Neuron (in vitro differentiated cells): ENCODE data around the gene MZT2A.
"Not testable (repeated sequence)": the region's sequence is repeated elsewhere in the genome, so short reads cannot be mapped to it uniquely, and the experiment has no call there.

Experiments
- H2AFZ ChIP-seq: one replicate; pipeline ENCODE4 v1.6.1; 2013; ENCODE audit warnings: low read depth, mild to moderate bottlenecking, inconsistent platforms, low read length, moderate library complexity
- H3K27me3 ChIP-seq: one replicate; pipeline ENCODE4 v1.6.1; 2013; ENCODE audit warnings: low read length; ENCODE audit not compliant: insufficient read depth
- H3K36me3 ChIP-seq: one replicate; pipeline ENCODE4 v1.6.1; 2013; ENCODE audit warnings: low read length; ENCODE audit not compliant: insufficient read depth
- H3K4me1 ChIP-seq: one replicate; pipeline ENCODE4 v1.6.1; 2013; ENCODE audit warnings: low read length; ENCODE audit not compliant: insufficient read depth
- H3K4me3 ChIP-seq: 2 replicates; pipeline ENCODE4 v1.5.1; 2013; ENCODE audit warnings: mild to moderate bottlenecking, low read length, moderate library complexity
- H3K9me3 ChIP-seq: one replicate; pipeline ENCODE4 v1.6.1; 2013; ENCODE audit warnings: low read length

MZT2A gene

DNA sequence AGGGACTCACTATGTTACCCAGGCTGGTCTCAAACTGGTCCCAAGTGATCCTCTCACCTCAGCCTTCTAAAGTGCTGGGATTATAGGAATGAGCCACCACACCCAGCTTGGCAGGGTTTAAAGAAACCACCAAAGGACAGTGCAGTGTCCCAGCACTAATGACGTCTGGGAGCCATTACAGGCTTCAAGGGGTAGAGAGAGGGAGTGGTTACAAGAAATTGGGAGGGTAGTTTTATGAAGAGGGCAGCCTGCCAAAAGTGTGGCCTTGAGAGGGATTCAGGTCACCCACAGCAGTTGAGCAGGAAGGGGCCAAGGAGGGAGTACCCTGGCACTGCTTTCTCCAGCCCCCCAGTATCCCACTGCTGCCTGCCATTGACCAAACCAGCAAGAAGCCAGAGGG is 15.0 kb downstream of the MZT2A start:
- not testable (repeated sequence) for H3K36me3 ChIP-seq, H3K4me3 ChIP-seq, H3K27me3 ChIP-seq, H3K4me1 ChIP-seq, H2AFZ ChIP-seq, H3K9me3 ChIP-seq

DNA sequence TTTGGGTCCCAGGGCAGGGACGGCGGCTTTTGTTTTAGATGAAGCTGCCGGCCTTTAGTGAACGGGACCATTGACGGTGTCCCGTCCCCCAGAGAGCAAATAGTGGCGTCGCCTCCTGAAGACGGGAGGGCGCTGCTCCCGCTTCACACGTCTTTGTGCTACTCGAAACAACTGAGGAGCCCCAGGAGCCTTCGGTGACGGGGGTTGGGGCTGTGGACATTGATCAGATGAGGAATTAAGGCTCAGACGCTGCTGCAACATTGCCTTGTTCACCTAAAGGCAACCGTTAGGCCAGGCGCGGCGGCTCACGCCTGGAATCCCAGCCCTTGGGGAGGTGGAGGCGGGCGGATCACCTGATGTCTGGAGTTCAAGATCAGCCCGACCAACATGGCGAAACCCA is 15.8 kb downstream of the MZT2A start:
- not testable (repeated sequence) for H3K9me3 ChIP-seq, H3K27me3 ChIP-seq, H2AFZ ChIP-seq, H3K36me3 ChIP-seq, H3K4me1 ChIP-seq, H3K4me3 ChIP-seq

DNA sequence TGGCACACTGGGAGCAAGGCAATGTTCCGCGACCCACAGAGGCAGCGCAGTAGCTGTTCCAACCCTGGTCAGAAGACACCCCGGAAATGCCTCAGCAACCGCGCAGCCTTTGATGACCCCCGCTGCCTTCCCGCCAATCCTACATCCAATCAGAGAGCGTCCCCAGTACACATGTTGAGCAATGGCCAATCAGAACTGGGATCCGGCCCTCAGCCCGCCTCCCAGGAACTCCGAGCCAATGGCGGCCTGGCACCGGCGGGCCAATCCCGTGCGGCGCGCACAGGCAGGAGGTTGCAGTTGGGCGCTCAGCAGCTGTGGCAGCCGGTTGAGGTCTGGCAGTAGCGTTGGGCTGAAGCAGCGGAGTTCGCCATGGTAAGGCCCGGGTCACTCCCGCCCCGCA is 16.4 kb downstream of the MZT2A start, which contains the start of gene TUBA3D:
Gene TUBA3D, plus strand, starts transcription at position 289 of the 400 bp plus-strand sequence. Its CDS starts 81 bp downstream, at position 370.
- Histone ChIP-seq H3K36me3 (no peaks in the 10 kb centered on the region), H3K27me3 (no peaks in the 10 kb centered on the region), H3K4me3 (no peak within 1 kb of the TSS), H3K4me1 (no peaks in the 10 kb centered on the region), H3K9me3 (peaks cover 2% of the 10 kb centered on the region), H2AFZ (no peak within 1 kb of the TSS)

DNA sequence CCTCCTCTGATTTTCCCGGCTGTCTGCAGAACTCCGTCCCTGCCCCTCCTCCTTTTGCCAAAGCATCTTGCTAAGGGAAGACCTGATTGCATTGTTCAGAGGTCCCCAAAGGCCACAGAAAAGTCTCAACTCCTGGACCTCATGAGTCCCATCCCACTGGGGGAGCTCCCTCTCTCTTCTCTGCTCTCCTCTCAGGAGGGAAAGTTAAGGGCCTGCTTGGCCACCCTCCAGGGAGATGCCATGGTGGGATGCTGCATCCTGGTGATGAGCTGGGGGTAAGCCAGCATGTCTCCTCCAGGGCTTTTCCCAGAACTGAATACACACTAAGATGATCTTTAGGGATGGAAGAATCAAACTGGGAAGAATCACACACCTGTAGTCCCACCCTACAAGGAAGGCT is 18.9 kb downstream of the MZT2A start:
- H3K9me3 ChIP-seq, H3K27me3 ChIP-seq, H3K36me3 ChIP-seq, H3K4me1 ChIP-seq, H3K4me3 ChIP-seq, H2AFZ ChIP-seq: not testable (repeated sequence)

DNA sequence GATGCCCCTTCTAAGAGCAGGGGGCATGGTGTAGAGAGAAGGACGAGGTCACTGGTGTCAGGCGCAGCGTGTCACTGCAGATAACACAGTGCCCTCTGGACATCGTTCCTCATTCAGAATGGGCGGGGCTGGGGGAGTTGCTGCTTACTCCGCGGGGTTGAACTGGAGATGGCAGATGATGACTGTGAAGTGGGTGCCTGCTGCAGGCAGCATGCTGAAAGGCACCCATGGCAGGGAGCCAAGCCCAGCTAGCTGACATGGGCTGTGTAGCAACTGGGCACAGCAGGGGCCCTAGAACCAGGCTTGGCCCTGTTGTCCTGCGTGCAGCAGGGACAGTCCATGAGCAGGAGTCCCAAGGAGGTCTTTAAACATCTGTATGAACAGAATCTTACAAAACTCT is 20.6 kb downstream of the MZT2A start:
- H3K4me1 ChIP-seq, H3K36me3 ChIP-seq, H2AFZ ChIP-seq, H3K4me3 ChIP-seq, H3K27me3 ChIP-seq, H3K9me3 ChIP-seq: not testable (repeated sequence)

DNA sequence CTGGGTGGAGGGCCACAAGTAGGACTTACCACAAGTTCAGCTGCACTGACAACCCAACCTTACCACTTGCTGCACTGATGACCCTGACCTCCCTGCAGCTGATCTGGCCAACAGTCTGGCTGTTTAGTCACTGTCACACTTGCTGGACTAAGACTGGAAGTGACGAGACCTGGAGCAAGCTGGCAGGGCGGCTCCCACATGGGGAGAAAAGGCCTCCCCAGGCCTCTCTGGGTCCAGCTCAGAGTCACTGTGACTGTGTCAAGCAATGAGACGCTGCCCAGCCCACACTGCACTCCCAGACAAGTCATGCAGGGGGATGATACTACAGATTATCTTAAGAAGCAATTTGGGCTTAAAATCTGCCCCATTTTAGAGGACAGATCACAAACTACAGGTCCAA is 21.3 kb downstream of the MZT2A start:
- not testable (repeated sequence) for H3K4me1 ChIP-seq, H3K4me3 ChIP-seq, H3K9me3 ChIP-seq, H2AFZ ChIP-seq, H3K36me3 ChIP-seq, H3K27me3 ChIP-seq

DNA sequence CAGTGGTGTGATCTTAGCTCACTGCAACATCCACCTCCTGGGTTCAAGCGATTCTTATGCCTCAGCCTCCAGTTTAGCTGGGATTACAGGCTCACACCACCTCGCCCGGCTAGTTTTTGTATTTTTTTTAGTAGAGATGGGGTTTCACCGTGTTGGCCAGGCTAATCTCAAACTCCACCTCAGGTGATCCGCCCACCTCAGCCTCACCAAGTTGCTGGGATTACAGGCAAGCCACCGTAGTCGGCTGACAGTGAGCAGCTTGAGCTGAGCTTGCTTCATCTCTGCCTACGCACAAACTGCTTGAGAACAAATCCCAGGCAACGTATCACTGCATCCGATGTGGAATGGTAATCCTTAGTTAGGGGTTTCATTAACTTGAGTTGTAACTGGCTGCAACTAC is 24.5 kb downstream of the MZT2A start:
- not testable (repeated sequence) for H3K4me3 ChIP-seq, H3K9me3 ChIP-seq, H3K27me3 ChIP-seq, H2AFZ ChIP-seq, H3K36me3 ChIP-seq, H3K4me1 ChIP-seq

DNA sequence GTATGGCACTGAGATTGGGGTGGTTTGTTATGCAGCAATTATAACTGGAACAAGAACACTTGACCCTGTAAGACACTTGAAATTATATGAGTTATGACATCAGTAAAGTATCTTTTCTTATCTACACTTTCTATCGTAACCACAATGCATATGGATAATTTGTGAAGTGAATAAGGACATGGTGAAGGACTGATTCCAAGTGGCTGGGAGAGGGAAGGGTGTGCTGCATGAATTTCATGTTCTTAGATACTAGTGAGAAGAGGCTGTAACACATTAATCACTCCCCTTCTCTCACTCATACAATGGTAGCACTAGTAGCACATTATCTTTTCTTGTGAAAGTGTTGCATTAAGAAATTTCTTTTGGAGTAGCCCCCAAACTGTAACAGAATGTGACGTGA is 37.3 kb downstream of the MZT2A start:
- not testable (repeated sequence) for H3K4me3 ChIP-seq, H3K27me3 ChIP-seq, H3K9me3 ChIP-seq, H3K36me3 ChIP-seq, H3K4me1 ChIP-seq, H2AFZ ChIP-seq

DNA sequence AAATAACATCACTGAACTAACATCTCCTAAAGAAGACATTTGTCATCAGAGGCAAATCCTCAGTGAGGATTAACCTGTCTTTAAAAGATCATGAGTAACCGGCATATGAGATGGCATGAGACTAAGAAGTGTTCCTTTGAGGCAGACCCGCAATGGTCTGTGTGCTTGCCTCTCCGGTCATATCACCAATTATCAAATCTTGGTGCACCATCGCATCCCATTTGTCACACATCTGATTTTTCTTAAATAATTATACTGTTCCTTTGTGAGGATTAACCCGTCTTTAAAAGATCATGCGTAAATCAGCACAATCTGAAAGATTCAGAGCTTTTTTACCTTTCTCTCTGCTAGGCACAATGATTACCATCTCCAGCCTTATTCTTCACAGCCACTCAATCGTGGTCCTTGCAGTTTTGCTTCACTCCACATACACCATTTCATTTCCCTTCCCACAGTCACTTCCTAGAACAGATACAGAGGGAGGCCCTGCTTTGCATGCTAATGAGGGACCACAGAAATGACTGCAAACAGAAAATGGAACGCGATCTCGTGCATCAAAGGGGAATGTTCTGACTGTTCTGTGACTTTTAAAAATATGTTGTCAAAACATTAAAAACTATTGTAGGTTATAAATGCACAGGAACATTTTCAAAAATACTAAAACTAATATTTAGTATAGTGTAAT is 40.8 kb downstream of the MZT2A start:
- H3K9me3 ChIP-seq, H3K4me1 ChIP-seq, H3K36me3 ChIP-seq, H3K4me3 ChIP-seq, H3K27me3 ChIP-seq: not testable (repeated sequence)
- H2AFZ ChIP-seq = peak overlapping the region; percentile 16

DNA sequence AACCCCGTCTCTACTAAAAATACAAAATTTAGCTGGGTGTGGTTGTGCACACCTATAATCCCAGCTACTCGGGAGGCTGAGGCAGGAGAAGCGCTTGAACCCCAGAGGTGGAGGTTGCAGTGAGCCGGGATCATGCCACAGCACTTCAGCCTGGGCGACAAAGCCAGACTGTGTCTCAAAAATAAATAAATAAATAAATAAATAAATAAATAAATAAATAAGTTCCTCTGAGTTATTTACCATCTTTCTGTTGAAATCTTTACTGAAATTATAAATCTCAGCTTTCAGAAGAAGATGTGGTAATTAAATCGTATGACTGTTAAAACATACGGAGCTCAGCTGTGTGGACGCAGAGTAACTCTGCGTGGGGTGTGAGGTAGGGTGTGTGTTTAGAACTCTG is 44.2 kb downstream of the MZT2A start:
- H3K4me1 ChIP-seq = not testable (repeated sequence)

DNA sequence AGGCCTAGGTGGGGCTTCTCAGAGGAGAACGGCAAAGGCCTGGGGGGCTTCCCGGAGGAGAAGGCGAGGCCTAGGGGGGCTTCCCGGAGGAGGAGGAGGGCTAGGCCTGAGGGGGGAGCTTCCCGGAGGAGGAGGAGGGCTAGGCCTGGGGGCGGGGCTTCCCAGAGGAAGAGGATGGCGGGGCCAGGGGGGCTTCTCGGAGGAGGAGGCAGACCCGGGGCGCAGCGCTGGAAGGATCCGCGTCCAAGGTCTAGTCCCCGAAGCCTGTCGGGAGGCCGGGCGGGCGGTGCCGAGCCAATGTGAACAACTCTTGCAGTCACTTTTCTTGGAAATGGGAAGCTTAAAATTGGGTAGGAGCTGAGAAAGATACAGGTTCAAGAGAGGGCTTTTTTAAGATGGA is 46.3 kb downstream of the MZT2A start:
- no peak overlapping the region for H3K4me3 ChIP-seq
- no peaks in the 10 kb centered on the region for H3K36me3 ChIP-seq
- H2AFZ ChIP-seq = no peak overlapping the region
- no peaks in the 10 kb centered on the region for H3K27me3 ChIP-seq
- H3K4me1 ChIP-seq = no peaks in the 10 kb centered on the region
- no peaks in the 10 kb centered on the region for H3K9me3 ChIP-seq

More for the DNA sequence above, 44.2 kb downstream of the MZT2A start:
- not testable (repeated sequence) for H3K36me3 ChIP-seq, H3K4me3 ChIP-seq, H2AFZ ChIP-seq, H3K27me3 ChIP-seq, H3K9me3 ChIP-seq

DNA sequence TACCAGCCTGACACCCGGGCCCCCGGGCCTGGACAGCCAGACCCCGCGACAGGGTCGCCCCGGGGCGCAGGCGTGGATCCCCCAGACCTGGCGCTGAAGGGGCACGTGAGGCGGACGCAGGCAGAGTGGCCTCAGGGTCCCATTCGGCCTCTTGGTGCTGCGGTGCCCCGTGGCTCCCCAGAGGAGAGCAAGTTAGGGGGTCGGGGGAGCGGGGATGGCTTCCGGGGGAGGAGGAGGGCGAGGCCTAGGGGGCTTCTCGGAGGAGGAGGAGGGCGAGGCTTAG is 46.7 kb downstream of the MZT2A start:
- not testable (repeated sequence) for H3K4me1 ChIP-seq, H2AFZ ChIP-seq, H3K9me3 ChIP-seq, H3K36me3 ChIP-seq, H3K27me3 ChIP-seq, H3K4me3 ChIP-seq

DNA sequence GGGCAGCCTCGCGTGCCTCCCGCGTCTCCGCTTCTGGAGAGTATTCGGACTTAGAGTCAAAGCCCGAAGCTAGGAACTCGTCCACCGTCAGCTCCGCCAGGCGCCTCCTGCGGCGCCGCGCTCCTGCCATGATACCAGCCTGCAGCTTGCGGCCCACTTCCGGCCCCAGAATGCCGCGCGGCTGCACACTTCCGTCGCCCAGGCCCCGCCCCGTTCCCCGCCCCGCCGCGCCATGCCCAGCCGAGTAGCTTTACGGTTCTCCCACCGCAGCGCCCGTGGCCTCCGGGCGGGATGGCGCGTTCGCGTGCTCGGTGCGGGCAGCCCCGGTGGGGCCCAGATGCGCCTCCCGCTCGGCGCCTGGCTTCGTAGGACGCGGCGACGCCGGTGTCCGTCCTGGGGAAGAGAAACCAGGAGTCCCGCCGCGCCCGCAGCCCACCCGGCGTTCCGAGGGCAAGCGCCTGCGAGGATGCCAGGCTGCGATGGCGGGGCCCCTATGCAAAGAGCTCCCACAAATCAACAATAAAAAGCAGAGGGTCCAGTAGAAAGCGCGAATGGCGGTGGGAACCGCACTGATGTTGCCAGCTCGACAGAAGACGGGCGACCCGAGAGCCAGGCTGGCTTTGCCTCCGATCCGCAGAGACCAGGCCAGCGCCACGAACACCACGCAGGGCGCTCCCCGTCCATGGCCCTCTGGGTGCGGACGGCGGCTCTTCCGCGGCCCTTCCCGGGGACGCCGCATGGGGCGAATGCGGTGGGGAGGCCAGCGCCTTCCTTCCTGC is 47.3 kb downstream of the MZT2A start:
- H3K4me1 ChIP-seq, H3K36me3 ChIP-seq, H2AFZ ChIP-seq: not testable (repeated sequence)

More for the DNA sequence above, 47.3 kb downstream of the MZT2A start:
- not testable (repeated sequence) for H3K27me3 ChIP-seq, H3K4me3 ChIP-seq, H3K9me3 ChIP-seq
